NCI-H82 treated with DMSO at 0.1 percent for 48 hours (cell line): ENCODE data around the gene PRB2.
"Not testable (repeated sequence)": the region's sequence is repeated elsewhere in the genome, so short reads cannot be mapped to it uniquely, and the experiment has no call there.

Experiments used
- DNase-seq: peaks from one replicate; lab custom pipeline; 2025; ENCODE audit not compliant: unreplicated experiment; lab: John Stamatoyannopoulos, UW

The PRB2 gene

GRCh38 chr12:11395467-11395866 lies at the start of gene PRB2:
Gene PRB2, minus strand, starts transcription at chr12:11395567. Its CDS starts 38 bp downstream, at chr12:11395529.
- not testable (repeated sequence) for DNase-seq

GRCh38 chr12:11437966-11438365 lies 42.6 kb upstream of the PRB2 start:
- no peak for DNase-seq

GRCh38 chr12:11433664-11434063 lies 38.3 kb upstream of the PRB2 start:
- DNase-seq, result no peak

GRCh38 chr12:11431486-11431885 lies 36.1 kb upstream of the PRB2 start:
- no peak for DNase-seq

- no peak for DNase-seq
Measured at GRCh38 chr12:11427341-11427740, 32.0 kb upstream of the PRB2 start.

GRCh38 chr12:11412731-11413130 lies 17.4 kb upstream of the PRB2 start:
- DNase-seq, result no peak

GRCh38 chr12:11408096-11408495 lies 12.7 kb upstream of the PRB2 start:
- DNase-seq, result no peak

GRCh38 chr12:11397366-11397765 lies 2.0 kb upstream of the PRB2 start:
- DNase-seq, result no peak

GRCh38 chr12:11391456-11391855 lies 3.9 kb downstream of the PRB2 start:
- DNase-seq, result not testable (repeated sequence)

- DNase-seq, result not testable (repeated sequence)
Measured at GRCh38 chr12:11377420-11377819, 17.9 kb downstream of the PRB2 start.

GRCh38 chr12:11361151-11361550 lies 34.2 kb downstream of the PRB2 start:
- no peak for DNase-seq

- DNase-seq, result not testable (repeated sequence)
Measured at GRCh38 chr12:11360205-11360883, 35.0 kb downstream of the PRB2 start.

GRCh38 chr12:11351736-11352135 lies 43.6 kb downstream of the PRB2 start:
- DNase-seq, result not testable (repeated sequence)

GRCh38 chr12:11348439-11348838 lies 46.9 kb downstream of the PRB2 start:
- no peak for DNase-seq

- no peak for DNase-seq
Measured at GRCh38 chr12:11347810-11348209, 47.6 kb downstream of the PRB2 start.

- DNase-seq, result no peak
Measured at GRCh38 chr12:11344500-11344899, 50.9 kb downstream of the PRB2 start.
